Transverse colon (tissue), 4 donors: Measurements from ENCODE around the gene FAM217A. TPM values are rescaled to one million over a fixed set of nuclear protein-coding genes. Genes with fewer than 3 reads are reported as not detected.
"Not testable (repeated sequence)": the region's sequence is repeated elsewhere in the genome, so short reads cannot be mapped to it uniquely, and the experiment has no call there.

Source experiments
- DNase-seq: peaks from one replicate; pipeline ENCODE4 v3.0.0-alpha.2; 2019
- H3K27ac ChIP-seq, 4 donors: fragments of 200-600 bp; sonication (generic); 2 replicates each; pipeline ENCODE4 v1.5.1; 2016 to 2018; ENCODE audit warnings: inconsistent platforms in 4 of 4
- H3K27me3 ChIP-seq: fragments of 200-600 bp; sonication (generic); 2 replicates; pipeline ENCODE4 v1.5.1; 2017; ENCODE audit warnings: inconsistent platforms
- H3K36me3 ChIP-seq, 4 donors: fragments of 200-600 bp; sonication (generic); 2 replicates each; pipeline ENCODE4 v1.5.1; 2017 to 2019; ENCODE audit warnings: inconsistent platforms in 4 of 4
- H3K4me1 ChIP-seq, 4 donors: fragments of 200-600 bp; sonication (generic); 2 replicates each; pipeline ENCODE4 v1.5.1; 2017 to 2020; ENCODE audit warnings: inconsistent platforms in 4 of 4
- H3K4me3 ChIP-seq, 4 donors: fragments of 200-600 bp; sonication (generic); 1 replicate in 1 of 4; 2 replicates in 3 of 4; pipeline versions ENCODE4 v1.5.1 to v1.6.1; 2017 to 2019; ENCODE audit warnings: inconsistent platforms in 4 of 4
- H3K9me3 ChIP-seq, 2 donors: fragments of 200-600 bp; sonication (generic); 2 replicates each; pipeline ENCODE4 v1.5.1; 2017 to 2019; ENCODE audit warnings: inconsistent platforms in 2 of 2
- CTCF ChIP-seq, 5 experiments: fragments of 200-600 bp in 3 of 5; fragments of 450-650 bp in 2 of 5; sonication (generic) in 3 of 5; IDR thresholded peaks; 1 replicate in 2 of 5; 2 replicates in 3 of 5; pipeline ENCODE4 v1.5.1; 2016 to 2017; ENCODE audit warnings: antibody characterized with exemption in 5 of 5, inconsistent platforms in 3 of 5, mild to moderate bottlenecking in 2 of 5, moderate library complexity in 1 of 5
- EP300 ChIP-seq: sonication (generic); formaldehyde crosslinking; IDR thresholded peaks from one replicate; pipeline ENCODE4 v1.6.1; 2017; ENCODE audit warnings: antibody characterized with exemption, low read depth
- POLR2A ChIP-seq: fragments of 450-650 bp; IDR thresholded peaks from one replicate; pipeline ENCODE4 v1.6.1; 2016; ENCODE audit warnings: antibody characterized with exemption, mild to moderate bottlenecking, moderate library complexity
- POLR2AphosphoS5 ChIP-seq, 3 donors: sonication (generic); formaldehyde crosslinking; IDR thresholded peaks; one replicate each; pipeline ENCODE4 v1.6.1; 2016; ENCODE audit warnings: antibody characterized with exemption in 3 of 3
- WGBS, 2 donors: methylation state at CpG; one replicate each; pipeline ENCODE4 v1.1.5; 2018; ENCODE audit warnings: low coverage in 1 of 2; 5-methylcytosine and 5-hydroxymethylcytosine counted together
- in situ Hi-C, 4 donors: fragments of 200-750 bp; cut with MboI; loops; one replicate each; pipeline versions ENCODE4 v1.15.0 to v1.15.1; 2017; ENCODE audit warnings: low sequenced_read_pairs in 3 of 4, low pct_ligation_motif_present in 1 of 4, low pct_unique_long_range_greater_than_20kb in 1 of 4
- intact Hi-C: fragments of 100-400 bp; cut with DNase I; formaldehyde crosslinking; loops from one replicate; pipeline ENCODE4 v1.15.1; 2023; ENCODE audit warnings: low total_unique reads
- total RNA-seq, 4 donors: library from RNA; depleted of rRNA; stranded (reverse); fragments of >200 nt; gene quantifications; one replicate each; pipeline ENCODE4 v1.1.0, GENCODE V29; 2016

The FAM217A gene
- total RNA-seq, 4 donors from 2014 or later = not detected

- Histone ChIP-seq H3K27me3 (no peaks in the 10 kb centered on the region), H3K4me3 (no peak overlapping the region), H3K36me3 (peaks cover 0 to 33% (median 17%) of the 10 kb centered on the region in 4 donors), H3K4me1 (peaks cover 0 to 30% (median 11%) of the 10 kb centered on the region in 4 donors), H3K27ac (no peak overlapping the region), H3K9me3 (peaks cover 0 to 3% of the 10 kb centered on the region in 2 donors)
- DNase-seq = no peak
- intact Hi-C loops = no loop called here
- in situ Hi-C loops = no loop called here
- no peak for TF ChIP-seq POLR2AphosphoS5 (IDR thresholded peaks at IDR 0.05)
- TF ChIP-seq POLR2A = no peak
- no peak for TF ChIP-seq EP300
- TF ChIP-seq CTCF (IDR thresholded peaks at IDR 0.05) = no peak
Observed at GRCh38 chr6:4113649-4114048, 34.7 kb upstream of the FAM217A start.

- H3K27ac ChIP-seq = no peak overlapping the region
- no peaks in the 10 kb centered on the region for H3K27me3 ChIP-seq
- no peak for DNase-seq
- WGBS, 2 donors = 83 to 100% methylated on average over 3 of the region's 3 CpGs
- TF ChIP-seq EP300 = no peak
- no peak for TF ChIP-seq POLR2A
- TF ChIP-seq CTCF (IDR thresholded peaks at IDR 0.05) = no peak
- TF ChIP-seq POLR2AphosphoS5 (IDR thresholded peaks at IDR 0.05) = no peak
- H3K9me3 ChIP-seq = peaks cover 0 to 3% of the 10 kb centered on the region in 2 donors
- intact Hi-C loops = no loop called here
- H3K4me1 ChIP-seq = peaks cover 0 to 39% (median 13%) of the 10 kb centered on the region in 4 donors
- H3K36me3 ChIP-seq = peaks cover 0 to 23% (median 11%) of the 10 kb centered on the region in 4 donors
- in situ Hi-C loops = no loop called here
- no peak overlapping the region for H3K4me3 ChIP-seq
Observed at GRCh38 chr6:4112366-4112765, 33.4 kb upstream of the FAM217A start.

- DNase-seq, in situ Hi-C loops, intact Hi-C loops, H3K27me3 ChIP-seq, H3K4me3 ChIP-seq, H3K36me3 ChIP-seq, H3K9me3 ChIP-seq: not testable (repeated sequence)
- peaks cover 0 to 44% (median 13%) of the 10 kb centered on the region in 4 donors for H3K4me1 ChIP-seq
- TF ChIP-seq POLR2AphosphoS5 (IDR thresholded peaks at IDR 0.05) = peak in 2 of 3 donors; percentile 49 to 53
- TF ChIP-seq EP300 = peak; percentile 43
- WGBS, 2 donors = 19 to 41% methylated on average over 3 to 4 of the region's 4 CpGs
- peak overlapping the region; percentile 61 to 85 (median 79) for H3K27ac ChIP-seq
Observed at GRCh38 chr6:4109363-4109815, 30.5 kb upstream of the FAM217A start.

- DNase-seq = no peak
- Histone ChIP-seq H3K9me3 (peaks cover 0 to 3% of the 10 kb centered on the region in 2 donors), H3K4me3 (no peak overlapping the region), H3K27me3 (no peaks in the 10 kb centered on the region), H3K36me3 (no peaks in the 10 kb centered on the region), H3K4me1 (peaks cover 0 to 47% (median 13%) of the 10 kb centered on the region in 4 donors), H3K27ac (peak overlapping the region; percentile 61 to 85 (median 79))
- intact Hi-C loops = no loop called here
- 67 to 83% methylated on average over 7 to 9 of the region's 9 CpGs for whole genome bisulfite sequencing, 2 donors
- TF ChIP-seq EP300 = no peak
- TF ChIP-seq CTCF (IDR thresholded peaks at IDR 0.05) = no peak
- no peak for TF ChIP-seq POLR2A
- TF ChIP-seq POLR2AphosphoS5 (IDR thresholded peaks at IDR 0.05) = no peak
- in situ Hi-C loops = no loop called here
Observed at GRCh38 chr6:4108561-4109093, 29.7 kb upstream of the FAM217A start.
